HFFc6 (cell line): Measurements from ENCODE around the gene TAAR8. TPM values are rescaled to one million over a fixed set of nuclear protein-coding genes. Genes with fewer than 3 reads are reported as not detected.
"Not testable (repeated sequence)": the region's sequence is repeated elsewhere in the genome, so short reads cannot be mapped to it uniquely, and the experiment has no call there.

Source experiments
- DNase-seq: peaks from one replicate; pipeline ENCODE4 v3.0.0-alpha.2; 2018
- H3K27ac Mint-ChIP-seq: 2 replicates; pipeline ENCODE4 v1.8.0; 2020; ENCODE audit warnings: mild to moderate bottlenecking, mixed read lengths
- H3K27me3 Mint-ChIP-seq: 2 replicates; pipeline ENCODE4 v1.8.0; 2021; ENCODE audit warnings: mild to moderate bottlenecking, moderate library complexity, mixed read lengths; ENCODE audit not compliant: insufficient read depth
- H3K36me3 Mint-ChIP-seq: 2 replicates; pipeline ENCODE4 v1.8.0; 2021; ENCODE audit warnings: low read depth, mixed read lengths
- H3K4me1 Mint-ChIP-seq: 2 replicates; pipeline ENCODE4 v1.8.0; 2020; ENCODE audit warnings: low read depth, mixed read lengths
- H3K4me3 Mint-ChIP-seq: 2 replicates; pipeline ENCODE4 v1.8.0; 2020; ENCODE audit warnings: mild to moderate bottlenecking, moderate library complexity, mixed read lengths
- H3K9me3 Mint-ChIP-seq: 2 replicates; pipeline ENCODE4 v1.8.0; 2020; ENCODE audit warnings: mild to moderate bottlenecking, mixed read lengths
- CTCF ChIP-seq: fragments of 200-600 bp; sonication (generic); IDR thresholded peaks from 2 replicates; pipeline ENCODE4 v1.5.0; 2021; ENCODE audit warnings: antibody characterized with exemption, mild to moderate bottlenecking
- total RNA-seq, 6 experiments: library from RNA; stranded (reverse); fragmentation: NEBNext Ultra II Directional; extraction: Animal tissue kit (Norgen Biotek cat#: 25700); gene quantifications; 2 replicates in 1 of 6; 3 replicates in 5 of 6; pipeline ENCODE4 v1.2.3, GENCODE V29; 2021

The TAAR8 gene
- total RNA-seq, 6 experiments from 2014 or later = not detected

DNA sequence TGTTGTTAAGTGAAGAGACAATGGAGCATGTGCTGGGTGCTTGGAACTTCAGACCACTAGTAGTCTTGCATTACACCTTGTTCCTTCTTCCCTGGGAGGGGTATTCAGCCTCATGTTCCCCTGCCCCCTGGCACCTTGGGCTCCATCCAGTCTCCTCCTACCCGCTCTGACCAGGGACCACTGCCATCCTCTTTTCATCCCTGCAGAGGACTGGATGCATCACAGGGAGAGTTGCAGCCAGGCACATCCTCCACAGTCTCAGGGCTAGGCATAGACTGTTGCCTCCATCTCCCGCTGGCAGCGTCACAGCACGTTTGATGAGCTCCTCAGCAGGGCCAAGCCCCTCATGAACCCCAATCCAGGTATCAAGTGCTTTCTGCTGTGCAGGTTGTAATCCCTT, 1.3 kb upstream of the TAAR8 start:
- Mint-ChIP-seq H3K27me3 (peaks cover 12% of the 10 kb centered on the region; the same call in 1 of the 2 replicates), H3K36me3 (no peaks in the 10 kb centered on the region), H3K4me3 (no peak overlapping the region), H3K4me1 (no peaks in the 10 kb centered on the region), H3K27ac (no peak overlapping the region), H3K9me3 (no peaks in the 10 kb centered on the region)
- DNase-seq = no peak
- no peak for TF ChIP-seq CTCF

DNA sequence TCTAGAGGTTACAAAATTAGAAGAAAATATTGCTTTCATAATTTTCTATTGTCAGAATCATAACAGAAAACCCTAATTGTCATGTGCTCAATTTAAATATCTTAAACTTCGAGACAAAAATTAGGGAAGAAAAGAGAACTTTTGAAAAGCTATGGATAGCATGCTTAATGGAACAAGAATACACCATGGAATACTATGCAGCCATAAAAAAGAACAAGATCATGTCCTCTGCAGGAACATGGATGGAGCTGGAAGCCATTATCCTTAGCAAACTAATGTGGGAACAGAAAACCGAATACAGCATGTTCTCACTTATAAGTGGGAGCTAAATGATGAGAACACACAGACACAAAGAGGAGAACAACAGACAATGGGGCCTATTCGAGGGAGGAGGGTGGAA, 7.6 kb downstream of the TAAR8 start:
- H3K36me3 Mint-ChIP-seq, H3K27ac Mint-ChIP-seq: not testable (repeated sequence)

DNA sequence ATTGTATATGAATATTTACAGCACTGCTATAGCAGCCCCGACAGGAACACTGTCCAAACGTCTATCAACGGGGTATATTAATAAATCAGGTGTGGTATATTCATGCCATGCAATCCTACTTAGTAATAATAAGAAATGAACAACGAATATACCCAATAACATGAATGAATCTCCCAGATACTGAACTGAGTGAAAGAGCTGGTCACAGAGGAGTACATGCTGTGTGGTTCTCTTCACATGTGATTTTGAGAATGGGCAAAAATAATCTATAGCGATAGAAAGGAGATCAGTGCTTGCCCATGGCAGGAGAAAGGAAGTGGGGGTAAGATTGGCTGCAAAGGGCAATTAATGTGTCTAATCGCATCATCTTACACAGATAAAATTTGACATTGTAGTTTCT, 13.9 kb downstream of the TAAR8 start:
- no peak for DNase-seq
- TF ChIP-seq CTCF = no peak
- Mint-ChIP-seq H3K27me3 (peaks cover 20% of the 10 kb centered on the region), H3K4me3 (no peak overlapping the region), H3K4me1 (no peaks in the 10 kb centered on the region), H3K27ac (no peak overlapping the region), H3K36me3 (no peaks in the 10 kb centered on the region), H3K9me3 (no peaks in the 10 kb centered on the region)

More for the DNA sequence above, 7.6 kb downstream of the TAAR8 start:
- not testable (repeated sequence) for H3K4me1 Mint-ChIP-seq, DNase-seq, H3K4me3 Mint-ChIP-seq, H3K9me3 Mint-ChIP-seq
- H3K27me3 Mint-ChIP-seq = peaks cover 17% of the 10 kb centered on the region

DNA sequence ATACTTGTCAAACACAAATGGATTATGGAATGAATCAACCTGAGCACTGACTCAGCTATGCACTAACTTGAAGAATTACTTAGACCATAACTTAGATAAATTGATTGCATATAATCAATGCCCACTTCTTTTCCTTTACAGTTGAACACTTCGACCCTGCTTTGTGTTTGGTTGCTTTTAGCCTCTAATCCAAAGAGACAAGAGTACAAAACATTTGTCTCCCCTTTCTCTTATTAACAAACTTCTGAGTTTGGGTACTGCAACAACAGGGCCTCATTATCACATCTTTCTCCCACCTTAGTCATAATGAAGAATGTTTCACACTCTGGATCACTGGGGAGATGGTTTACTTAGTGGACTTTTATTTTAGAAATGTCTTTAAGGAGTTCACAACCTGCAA, 15.1 kb downstream of the TAAR8 start:
- no peaks in the 10 kb centered on the region for H3K4me1 Mint-ChIP-seq
- H3K27me3 Mint-ChIP-seq = peaks cover 20% of the 10 kb centered on the region
- H3K9me3 Mint-ChIP-seq = no peaks in the 10 kb centered on the region
- H3K36me3 Mint-ChIP-seq = no peaks in the 10 kb centered on the region
- no peak overlapping the region for H3K27ac Mint-ChIP-seq
- H3K4me3 Mint-ChIP-seq = no peak overlapping the region
- DNase-seq = no peak
- no peak for TF ChIP-seq CTCF

DNA sequence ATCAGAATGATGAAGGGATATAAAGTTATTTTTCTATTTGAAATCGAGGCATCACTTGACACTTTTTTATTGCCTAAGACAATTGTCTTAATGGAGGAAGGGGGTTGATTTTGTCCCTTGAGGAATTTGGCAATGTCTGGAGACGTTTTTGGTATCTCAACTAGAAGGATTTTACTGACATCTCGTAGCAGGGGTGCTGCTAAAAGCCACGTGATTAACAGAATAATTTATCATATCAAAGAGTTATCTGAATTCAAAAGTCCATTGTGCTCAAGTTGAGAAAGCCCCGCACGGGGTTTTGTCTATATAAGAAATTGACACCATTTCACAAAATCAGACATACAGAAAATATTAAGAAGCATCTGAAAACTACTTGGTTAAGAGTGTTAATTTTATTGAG, 16.1 kb downstream of the TAAR8 start:
- H3K27ac Mint-ChIP-seq = no peak overlapping the region

GRCh38 chr6:132569170-132569569, 16.7 kb downstream of the TAAR8 start:
- H3K36me3 Mint-ChIP-seq = no peaks in the 10 kb centered on the region
- no peaks in the 10 kb centered on the region for H3K4me1 Mint-ChIP-seq
- no peak for DNase-seq
- TF ChIP-seq CTCF = no peak
- H3K9me3 Mint-ChIP-seq = no peaks in the 10 kb centered on the region
- H3K4me3 Mint-ChIP-seq = no peak overlapping the region
- H3K27ac Mint-ChIP-seq = no peak overlapping the region
- H3K27me3 Mint-ChIP-seq = peaks cover 25% of the 10 kb centered on the region

More for the DNA sequence above, 16.1 kb downstream of the TAAR8 start:
- no peak for TF ChIP-seq CTCF
- H3K4me1 Mint-ChIP-seq = no peaks in the 10 kb centered on the region
- H3K36me3 Mint-ChIP-seq = no peaks in the 10 kb centered on the region
- H3K9me3 Mint-ChIP-seq = no peaks in the 10 kb centered on the region
- peaks cover 25% of the 10 kb centered on the region for H3K27me3 Mint-ChIP-seq
- no peak for DNase-seq
- no peak overlapping the region for H3K4me3 Mint-ChIP-seq
